WERI-Rb-1 (cell line): ENCODE data around the gene PRR5.

Experiments
- DNase-seq: peaks from one replicate; pipeline ENCODE4 v3.0.0-alpha.2; 2020
- H3K27ac ChIP-seq: fragments of 250-450 bp; sonication (Bioruptor Pico); 2 replicates; pipeline ENCODE4 v1.5.1; 2020; ENCODE audit warnings: mild to moderate bottlenecking, moderate library complexity
- H3K27me3 ChIP-seq: fragments of 250-450 bp; sonication (Bioruptor Pico); 2 replicates; pipeline ENCODE4 v1.5.1; 2021; ENCODE audit warnings: mild to moderate bottlenecking, low read depth, moderate library complexity; ENCODE audit not compliant: insufficient read depth, severe bottlenecking
- H3K36me3 ChIP-seq: fragments of 250-450 bp; sonication (Bioruptor Pico); 2 replicates; pipeline ENCODE4 v1.5.1; 2020; ENCODE audit warnings: mild to moderate bottlenecking, moderate library complexity
- H3K4me3 ChIP-seq: 2 replicates; pipeline ENCODE4 v1.5.1; 2011; ENCODE audit warnings: low read depth, mild to moderate bottlenecking, control low read depth, low read length
- H3K9me3 ChIP-seq: fragments of 250-450 bp; sonication (Bioruptor Pico); 2 replicates; pipeline ENCODE4 v1.5.1; 2021; ENCODE audit warnings: mild to moderate bottlenecking, moderate library complexity; ENCODE audit not compliant: severe bottlenecking
- TF ChIP-seq, protein P1 (sequence below): IDR thresholded peaks from 2 replicates; pipeline ENCODE4 v1.5.1; 2011; ENCODE audit warnings: low read depth, mild to moderate bottlenecking, control low read depth, inconsistent platforms, low read length

Gene PRR5

DNA sequence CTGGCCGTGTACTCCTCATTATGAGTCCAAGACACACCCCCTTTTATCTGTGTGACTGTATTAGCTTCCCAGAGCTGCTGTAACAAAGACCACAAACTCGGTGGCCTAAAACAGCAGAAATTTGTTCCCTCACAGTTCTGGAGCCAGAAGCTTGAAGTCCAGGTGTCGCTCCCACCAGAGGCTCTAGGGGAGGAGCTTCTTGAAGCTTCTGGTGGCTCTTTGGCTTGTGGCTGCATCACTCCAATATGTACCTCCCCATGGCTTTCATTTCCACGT lies 3.0 kb downstream of the PRR5 start:
- Histone ChIP-seq H3K27ac (no peak overlapping the region), H3K27me3 (peaks cover 3% of the 10 kb centered on the region), H3K9me3 (no peaks in the 10 kb centered on the region), H3K36me3 (no peaks in the 10 kb centered on the region), H3K4me3 (no peak overlapping the region)
- TF ChIP-seq, protein P1, sequence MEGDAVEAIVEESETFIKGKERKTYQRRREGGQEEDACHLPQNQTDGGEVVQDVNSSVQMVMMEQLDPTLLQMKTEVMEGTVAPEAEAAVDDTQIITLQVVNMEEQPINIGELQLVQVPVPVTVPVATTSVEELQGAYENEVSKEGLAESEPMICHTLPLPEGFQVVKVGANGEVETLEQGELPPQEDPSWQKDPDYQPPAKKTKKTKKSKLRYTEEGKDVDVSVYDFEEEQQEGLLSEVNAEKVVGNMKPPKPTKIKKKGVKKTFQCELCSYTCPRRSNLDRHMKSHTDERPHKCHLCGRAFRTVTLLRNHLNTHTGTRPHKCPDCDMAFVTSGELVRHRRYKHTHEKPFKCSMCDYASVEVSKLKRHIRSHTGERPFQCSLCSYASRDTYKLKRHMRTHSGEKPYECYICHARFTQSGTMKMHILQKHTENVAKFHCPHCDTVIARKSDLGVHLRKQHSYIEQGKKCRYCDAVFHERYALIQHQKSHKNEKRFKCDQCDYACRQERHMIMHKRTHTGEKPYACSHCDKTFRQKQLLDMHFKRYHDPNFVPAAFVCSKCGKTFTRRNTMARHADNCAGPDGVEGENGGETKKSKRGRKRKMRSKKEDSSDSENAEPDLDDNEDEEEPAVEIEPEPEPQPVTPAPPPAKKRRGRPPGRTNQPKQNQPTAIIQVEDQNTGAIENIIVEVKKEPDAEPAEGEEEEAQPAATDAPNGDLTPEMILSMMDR: no peak
- DNase-seq: no peak

DNA sequence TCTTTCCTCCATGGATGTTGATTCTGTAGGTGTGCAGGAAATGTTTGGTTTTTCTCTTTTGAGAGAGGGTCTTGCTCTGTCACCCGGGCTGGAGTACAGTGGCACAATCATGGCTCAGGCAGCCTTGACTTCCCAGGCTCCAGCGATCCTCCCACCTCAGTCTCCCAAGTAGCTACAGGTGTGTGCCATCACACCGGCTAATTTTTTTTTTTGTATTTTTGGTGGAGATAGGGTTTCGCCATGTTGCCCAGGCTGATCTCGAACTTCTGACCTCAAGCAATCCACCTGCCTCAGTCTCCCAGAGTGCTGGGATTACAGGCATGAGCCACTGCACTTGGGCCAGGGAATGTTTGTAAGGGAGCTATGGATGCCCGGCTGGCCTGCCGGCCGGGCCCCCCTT lies 4.5 kb downstream of the PRR5 start:
- H3K36me3 ChIP-seq: no peaks in the 10 kb centered on the region
- H3K27ac ChIP-seq: no peak overlapping the region
- TF ChIP-seq, protein P1: no peak
- DNase-seq: no peak
- no peak overlapping the region for H3K4me3 ChIP-seq
- H3K9me3 ChIP-seq: no peaks in the 10 kb centered on the region
- H3K27me3 ChIP-seq: peaks cover 3% of the 10 kb centered on the region

DNA sequence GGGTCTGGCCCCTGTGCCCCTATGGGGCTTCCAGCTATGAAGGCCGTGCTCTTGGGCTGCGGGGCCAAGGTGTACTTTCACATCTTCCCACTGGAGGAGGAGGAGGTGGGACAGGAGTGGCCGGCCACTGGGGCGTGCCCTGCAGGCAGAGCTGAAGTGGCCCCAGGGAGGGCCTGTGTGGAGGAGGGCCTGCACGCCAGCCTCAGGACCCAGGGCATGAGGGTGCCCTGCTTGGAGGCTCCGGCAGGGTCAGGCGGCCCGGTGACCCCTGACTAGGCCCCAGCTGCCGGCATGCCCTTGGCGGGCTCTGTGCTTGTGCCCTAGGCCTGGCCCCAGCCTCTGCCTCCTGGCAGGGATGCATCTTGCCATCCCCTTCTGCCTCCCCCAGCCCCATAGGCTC lies 5.2 kb downstream of the PRR5 start:
- DNase-seq: no peak

DNA sequence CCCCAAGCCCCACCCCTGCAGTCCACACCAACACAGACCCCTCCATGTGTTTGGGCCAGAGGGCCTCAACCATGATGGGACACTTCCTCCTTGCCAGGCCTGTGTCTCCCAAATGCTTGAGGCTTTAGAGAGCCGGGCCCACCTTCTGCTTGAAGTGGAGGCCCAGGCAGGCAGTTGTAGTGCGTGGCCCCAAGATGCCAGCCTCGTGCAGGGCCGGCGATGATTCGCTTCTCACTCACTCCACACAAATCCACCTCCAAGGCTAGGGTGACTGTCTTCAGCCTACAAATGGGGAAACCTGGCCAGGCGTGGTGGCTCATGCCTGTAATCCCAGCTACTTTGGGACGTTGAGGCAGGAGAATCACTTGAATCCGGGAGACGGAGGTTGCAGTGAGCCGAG lies 5.7 kb downstream of the PRR5 start:
- Histone ChIP-seq H3K27me3 (peaks cover 3% of the 10 kb centered on the region), H3K36me3 (no peaks in the 10 kb centered on the region), H3K27ac (no peak overlapping the region), H3K4me3 (no peak overlapping the region), H3K9me3 (no peaks in the 10 kb centered on the region)
- TF ChIP-seq, protein P1: no peak
- DNase-seq: no peak

More for the DNA sequence above, 5.2 kb downstream of the PRR5 start:
- no peak overlapping the region for H3K4me3 ChIP-seq
- no peak overlapping the region for H3K27ac ChIP-seq
- H3K27me3 ChIP-seq: peaks cover 3% of the 10 kb centered on the region
- no peaks in the 10 kb centered on the region for H3K36me3 ChIP-seq
- H3K9me3 ChIP-seq: no peaks in the 10 kb centered on the region
- TF ChIP-seq, protein P1: no peak

DNA sequence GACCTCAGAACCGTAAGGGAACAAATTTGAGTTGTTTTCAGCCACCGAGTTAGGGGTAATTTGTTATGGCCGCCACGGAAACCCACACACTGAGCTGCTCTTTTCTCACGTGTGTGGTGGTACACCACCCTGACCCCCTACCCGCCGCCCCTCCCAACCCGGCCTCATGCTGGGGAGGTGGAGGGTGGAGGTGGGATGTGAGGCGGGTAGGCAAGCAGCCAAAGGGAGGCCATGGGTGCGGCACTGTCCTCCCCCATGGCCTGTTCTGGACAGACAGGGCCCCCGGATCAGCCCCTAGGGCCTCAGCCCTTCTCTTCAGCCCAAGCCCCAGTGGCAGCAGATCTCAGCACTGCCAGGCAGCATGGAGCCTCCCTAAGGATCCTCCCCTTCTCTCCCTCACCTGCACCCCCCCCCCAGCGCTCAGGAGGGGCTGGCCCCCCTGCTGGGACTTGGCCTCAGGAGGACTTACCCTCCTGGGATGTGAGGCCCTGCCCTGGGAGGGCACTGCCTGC lies 7.9 kb downstream of the PRR5 start:
- no peaks in the 10 kb centered on the region for H3K9me3 ChIP-seq
- H3K36me3 ChIP-seq: no peaks in the 10 kb centered on the region
- no peaks in the 10 kb centered on the region for H3K27me3 ChIP-seq
- no peak overlapping the region for H3K27ac ChIP-seq
- TF ChIP-seq, protein P1: no peak
- H3K4me3 ChIP-seq: no peak overlapping the region
- DNase-seq: no peak

DNA sequence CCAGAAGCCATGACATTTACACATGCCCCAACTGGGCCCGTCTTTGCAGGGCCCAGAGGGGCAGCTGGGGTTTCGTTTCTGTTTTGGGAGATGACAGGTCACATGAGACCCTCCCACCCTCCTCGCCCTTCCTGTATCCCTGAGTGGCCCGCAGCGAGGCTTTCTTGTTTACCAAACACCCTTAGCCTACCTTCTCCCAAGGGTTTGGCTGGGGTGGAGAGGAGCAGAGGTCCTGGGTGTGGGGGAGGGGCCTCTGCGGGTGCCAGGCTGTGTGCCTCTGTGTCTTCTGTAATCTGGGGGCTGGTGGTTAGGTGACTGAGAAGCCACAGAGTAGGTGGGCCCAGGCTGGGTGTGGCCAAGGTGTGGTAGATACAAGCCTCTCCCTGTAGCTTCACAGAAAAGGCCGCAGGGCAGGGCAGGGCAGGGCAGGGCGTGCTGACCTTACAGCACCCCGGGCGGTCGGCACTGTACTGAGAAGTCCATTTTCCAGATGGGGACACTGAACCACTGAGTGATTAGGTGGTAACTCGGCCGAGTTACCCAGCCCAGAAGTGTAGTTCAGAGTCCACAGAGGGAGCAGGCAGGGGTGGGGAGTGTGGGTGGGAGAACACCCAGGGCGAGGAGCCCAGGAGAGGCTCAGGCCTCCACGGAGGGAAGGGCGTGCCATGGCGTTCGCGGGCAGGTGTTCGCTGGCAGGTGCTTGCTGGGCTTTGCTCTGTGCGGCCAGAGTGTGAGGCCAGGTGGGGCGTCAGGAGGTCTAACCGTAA lies 8.7 kb downstream of the PRR5 start:
- DNase-seq: no peak
- Histone ChIP-seq H3K27me3 (no peaks in the 10 kb centered on the region), H3K9me3 (no peaks in the 10 kb centered on the region), H3K27ac (no peak overlapping the region), H3K36me3 (no peaks in the 10 kb centered on the region), H3K4me3 (no peak overlapping the region)
- TF ChIP-seq, protein P1: no peak
